GM20000 (cell line): ENCODE data around the gene FMN1.

ENCODE experiments used
- DNase-seq: peaks from one replicate; pipeline ENCODE4 v3.0.0; 2012; ENCODE audit warnings: low spot score
- CTCF ChIP-seq: IDR thresholded peaks from 2 replicates; pipeline ENCODE4 v1.5.1; 2012; ENCODE audit warnings: mild to moderate bottlenecking, control low read depth; ENCODE audit errors: extremely low read depth, missing control alignments

Gene FMN1

GRCh38 chr15:32933236-32933635 is 261.3 kb downstream of the FMN1 start:
- DNase-seq = no peak
- no peak for TF ChIP-seq CTCF

GRCh38 chr15:32928876-32929275 is 265.6 kb downstream of the FMN1 start:
- DNase-seq = no peak
- TF ChIP-seq CTCF = no peak

GRCh38 chr15:32927124-32927523 is 267.4 kb downstream of the FMN1 start:
- DNase-seq = no peak
- TF ChIP-seq CTCF = no peak

GRCh38 chr15:32923176-32923575 is 271.3 kb downstream of the FMN1 start:
- TF ChIP-seq CTCF = no peak
- no peak for DNase-seq

- no peak for DNase-seq
- no peak for TF ChIP-seq CTCF
These were observed 272.0 kb downstream of the FMN1 start for GRCh38 chr15:32922541-32922940.

GRCh38 chr15:32919749-32920414 is 274.6 kb downstream of the FMN1 start:
- no peak for DNase-seq
- TF ChIP-seq CTCF = no peak

- no peak for TF ChIP-seq CTCF
- no peak for DNase-seq
These were observed 276.0 kb downstream of the FMN1 start for GRCh38 chr15:32918547-32918946.
